ENCODE results near the gene MAGEC1.
"Not testable (repeated sequence)": the region's sequence is repeated elsewhere in the genome, so short reads cannot be mapped to it uniquely, and the experiment has no call there.

Gene MAGEC1

GRCh38 chrX:141903400-141904155, at the start of gene MAGEC1:
MAGEC1 (plus strand) TSS chrX:141903894; CDS start chrX:141905073, 1,179 bp downstream.
- no peak for DNase-seq

- DNase-seq: no peak
Measured at GRCh38 chrX:141857479-141857878, 46.2 kb upstream of the MAGEC1 start.

DNA sequence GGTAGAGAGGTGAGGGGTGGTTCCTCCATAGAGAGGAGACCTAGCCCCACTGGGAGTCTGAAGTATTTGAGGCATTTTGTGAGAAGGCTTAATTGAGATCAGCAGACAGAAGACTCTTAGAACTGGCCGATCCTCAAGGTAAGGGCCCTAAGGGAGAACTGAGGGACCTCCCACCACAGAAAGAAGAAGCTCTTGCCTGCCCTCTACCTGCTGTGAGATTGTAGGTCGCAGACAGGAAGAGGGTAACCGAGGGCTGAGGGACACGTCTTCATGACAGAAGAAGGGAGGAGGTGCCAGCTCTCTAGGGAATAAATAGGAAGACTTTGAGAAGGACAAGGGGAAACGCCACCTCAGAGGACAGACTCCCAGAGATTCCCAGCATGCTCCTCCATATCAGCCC, 24.1 kb upstream of the MAGEC1 start:
- DNase-seq: no peak

DNA sequence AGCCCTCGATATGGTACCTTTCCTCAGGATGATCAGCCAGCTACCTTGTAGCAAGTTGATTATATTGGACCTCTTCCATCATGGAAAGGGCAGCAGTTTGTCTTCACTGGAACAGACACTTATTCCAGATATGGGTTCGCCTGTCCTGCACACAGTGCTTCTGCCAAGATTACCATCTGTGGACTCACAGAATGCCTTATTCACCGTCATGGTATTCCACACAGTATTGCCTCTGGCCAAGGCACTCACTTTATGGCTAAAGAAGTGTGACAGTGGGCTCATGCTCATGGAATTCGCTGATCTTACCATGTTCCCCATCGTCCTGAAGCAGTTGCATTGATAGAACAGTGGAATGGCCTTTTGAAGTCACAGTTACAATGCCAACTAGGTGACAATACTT, 14.9 kb upstream of the MAGEC1 start:
- DNase-seq: not testable (repeated sequence)

DNA sequence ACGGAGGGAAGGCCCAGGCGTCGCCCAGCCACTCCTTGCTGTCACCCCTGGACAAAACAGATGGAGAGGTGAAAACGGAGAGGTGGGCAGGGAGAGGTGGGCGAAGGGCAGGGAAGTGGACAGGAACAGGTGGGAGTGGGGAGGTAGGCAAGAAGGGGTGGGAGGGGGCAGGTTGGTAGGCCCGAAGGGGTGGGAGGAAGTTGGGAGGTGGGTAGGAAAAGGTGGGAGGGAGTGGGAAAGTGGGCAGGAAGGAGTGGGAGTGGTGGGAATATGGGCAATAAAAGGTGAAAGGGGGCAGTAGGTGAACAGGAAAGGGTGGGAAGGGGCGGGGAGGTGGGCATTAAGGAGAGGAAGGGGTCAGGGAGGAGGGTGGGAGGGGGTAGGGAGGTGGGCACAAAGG, 9.0 kb upstream of the MAGEC1 start:
- DNase-seq: no peak

DNA sequence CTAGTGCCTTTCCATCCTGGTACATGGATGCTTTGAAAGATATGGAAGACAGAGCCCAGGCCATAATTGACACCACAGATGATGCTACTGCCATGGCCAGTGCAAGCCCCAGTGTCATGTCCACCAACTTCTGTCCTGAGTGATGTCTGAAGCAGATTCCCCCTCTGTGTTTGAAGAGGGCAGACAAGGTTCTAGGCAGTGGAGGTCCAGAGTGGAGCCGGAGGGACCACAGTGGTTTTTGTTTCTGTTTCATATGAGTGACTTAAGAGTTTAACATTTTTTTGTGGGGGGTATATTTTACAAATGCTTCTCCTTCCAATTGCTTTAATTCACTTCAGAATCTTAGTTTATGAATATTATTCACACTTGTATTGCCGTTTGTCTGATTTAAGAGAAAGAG, 6.0 kb upstream of the MAGEC1 start:
- no peak for DNase-seq

GRCh38 chrX:141902366-141902765, 1.3 kb upstream of the MAGEC1 start:
- no peak for DNase-seq

DNA sequence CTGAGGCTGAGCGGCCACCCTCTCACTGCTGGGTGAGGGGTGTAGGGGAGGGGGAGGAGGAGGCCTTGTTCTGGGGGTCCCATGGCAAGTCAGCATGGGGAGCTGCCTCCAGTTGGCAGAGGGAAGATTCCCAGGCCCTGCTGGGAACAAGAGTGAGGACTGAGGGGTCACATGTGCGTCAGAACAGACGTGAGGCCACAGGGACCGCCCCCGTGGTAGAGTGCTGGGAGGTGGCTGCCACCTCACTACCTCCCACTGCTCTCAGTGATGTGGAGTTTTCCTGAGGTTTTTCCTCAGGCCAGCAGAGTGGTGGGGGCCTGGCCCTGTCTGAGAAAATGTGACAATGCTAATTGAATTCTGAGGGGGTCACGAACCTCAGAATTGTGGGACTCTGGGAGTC, 568 bp downstream of the MAGEC1 start:
- no peak for DNase-seq

DNA sequence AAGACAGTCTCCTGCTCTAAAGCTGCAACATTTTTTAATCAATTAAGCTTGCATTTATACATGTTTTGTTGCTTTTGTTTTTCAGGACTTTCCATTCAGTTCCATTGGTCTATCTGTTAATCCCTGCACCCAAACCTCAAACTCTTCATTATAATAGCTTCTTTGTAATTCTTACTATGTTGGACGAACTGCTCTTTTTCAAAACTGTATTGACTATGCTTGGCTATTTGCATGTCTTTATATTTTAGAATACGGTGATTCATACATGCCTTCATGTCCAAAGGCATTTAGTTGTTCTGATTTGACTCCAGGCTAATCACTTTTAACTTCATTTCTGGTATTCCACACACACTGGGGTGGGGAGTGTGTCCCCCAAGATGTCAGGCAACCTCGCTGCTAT, 14.1 kb downstream of the MAGEC1 start:
- DNase-seq: no peak

GRCh38 chrX:141924293-141924692, 20.6 kb downstream of the MAGEC1 start:
- DNase-seq: no peak

DNA sequence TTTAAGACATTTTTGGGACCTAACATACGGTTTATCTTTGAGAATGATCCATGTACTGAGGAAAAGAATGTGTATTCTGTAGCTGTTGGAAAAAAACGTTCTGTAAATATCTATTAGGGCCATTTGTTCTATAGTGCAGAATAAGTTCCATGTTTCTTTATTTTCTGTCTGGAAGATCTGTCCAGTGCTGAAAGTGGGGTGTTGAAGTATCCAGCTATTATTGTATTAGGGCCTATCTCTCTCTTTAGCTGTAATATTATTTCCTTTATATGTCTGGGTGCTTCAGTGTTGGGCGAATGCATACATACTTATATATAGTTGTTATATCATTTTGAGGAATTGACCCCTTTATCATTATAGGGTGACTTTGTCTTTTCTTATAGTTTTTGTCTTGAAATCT, 24.7 kb downstream of the MAGEC1 start:
- DNase-seq: no peak

GRCh38 chrX:141934059-141934641, 30.5 kb downstream of the MAGEC1 start:
- no peak for DNase-seq

DNA sequence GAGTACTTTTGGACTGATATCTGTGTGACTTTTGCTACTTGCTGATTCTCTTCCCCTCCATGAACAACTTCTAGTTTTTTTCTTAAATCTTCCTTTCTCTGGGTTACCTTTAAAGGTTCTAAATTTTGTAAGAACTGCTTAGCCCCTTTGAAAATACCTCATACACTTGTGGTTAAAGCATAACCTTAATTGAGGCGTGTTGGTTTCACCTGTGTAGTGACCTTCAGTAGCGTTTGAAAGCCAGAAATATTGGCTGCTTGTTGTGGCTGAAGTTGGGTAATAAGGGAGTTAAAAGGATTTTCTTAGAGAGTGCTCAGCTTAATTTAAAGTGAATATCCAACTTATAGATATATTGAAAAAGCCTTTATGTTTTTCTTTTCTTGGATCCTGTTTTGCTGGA, 32.0 kb downstream of the MAGEC1 start:
- no peak for DNase-seq

- no peak for DNase-seq
Measured at GRCh38 chrX:141936080-141936479, 32.4 kb downstream of the MAGEC1 start.

GRCh38 chrX:141941234-141941633, 37.5 kb downstream of the MAGEC1 start:
- DNase-seq: no peak

DNA sequence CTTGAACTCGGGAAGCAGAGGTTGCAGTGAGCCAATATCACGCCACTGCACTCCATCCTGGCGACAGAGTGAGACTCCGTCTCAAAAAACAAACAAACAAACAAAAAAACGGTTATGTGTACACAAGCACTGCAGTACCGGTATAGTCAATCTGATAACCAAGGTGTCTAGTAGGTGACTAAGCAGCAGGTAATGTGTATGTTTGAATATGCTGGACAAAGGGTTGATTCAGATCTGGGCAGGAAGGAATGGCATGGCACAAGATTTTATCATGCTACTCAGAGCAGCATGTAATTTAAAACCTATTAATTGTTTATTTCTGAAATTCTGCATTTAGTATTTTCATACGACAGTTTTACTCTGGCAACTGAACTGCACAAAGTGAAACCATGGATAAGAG, 41.7 kb downstream of the MAGEC1 start:
- DNase-seq: no peak

DNA sequence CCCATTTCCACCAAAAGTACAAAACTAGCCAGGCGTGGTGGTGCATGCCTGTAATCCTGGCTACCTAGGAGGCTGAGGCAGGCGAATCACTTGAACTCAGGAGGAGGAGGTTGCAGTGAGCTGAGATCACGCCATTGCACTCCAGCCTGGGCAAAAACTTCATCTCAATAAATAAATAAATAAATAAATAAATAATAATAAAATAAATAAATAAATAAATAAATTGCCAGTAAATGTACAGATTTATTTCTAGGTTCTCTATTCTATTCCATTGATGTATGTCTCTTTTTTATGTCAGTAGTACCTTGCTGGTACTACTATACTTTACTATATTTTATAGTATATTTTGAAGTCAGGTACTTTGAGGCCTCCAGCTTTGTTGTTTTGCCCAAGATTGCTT, 43.7 kb downstream of the MAGEC1 start:
- DNase-seq: no peak

- DNase-seq: no peak
Measured at GRCh38 chrX:141952603-141953002, 48.9 kb downstream of the MAGEC1 start.

- no peak for DNase-seq
Measured at GRCh38 chrX:141958675-141959074, 55.0 kb downstream of the MAGEC1 start.

Measured in stimulated activated naive CD4-positive, alpha-beta T cell treated with Interleukin-2 at 50 U/mL for 16 hours (primary cell).